Pancreas (tissue), 10 donors: ENCODE data around the gene NAIF1. TPM values are rescaled to one million over a fixed set of nuclear protein-coding genes. Genes with fewer than 3 reads are reported as not detected.
"Not testable (repeated sequence)": the region's sequence is repeated elsewhere in the genome, so short reads cannot be mapped to it uniquely, and the experiment has no call there.

Experiments used
- ATAC-seq, 4 donors: fragments of 200-7000 bp; cut with Tn5 transposase; one replicate each; pipeline versions ENCODE4 v1.8.0 to v1.9.1; 2020; ENCODE audit warnings: mild to moderate bottlenecking in 4 of 4, moderate library complexity in 4 of 4
- DNase-seq, 6 donors: peaks; one replicate each; pipeline ENCODE4 v3.0.0-alpha.2; 2020
- FAIRE-seq: peaks from 2 replicates; lab custom pipeline; 2012; peaks lifted over from hg19 to GRCh38; lab: Jason Lieb, UNC
- H3K27ac ChIP-seq, 4 donors: fragments of 200-600 bp; sonication (generic); 1 replicate in 3 of 4; 2 replicates in 1 of 4; pipeline versions ENCODE4 v1.5.0 to v1.8.0; 2020
- H3K27me3 ChIP-seq, 4 donors: fragments of 200-600 bp; one replicate each; pipeline ENCODE4 v1.8.0; 2021
- H3K36me3 ChIP-seq, 3 donors: fragments of 200-600 bp; sonication (generic) in 1 of 3; one replicate each; pipeline versions ENCODE4 v1.5.0 to v1.8.0; 2020 to 2021
- H3K4me1 ChIP-seq, 3 donors: fragments of 200-600 bp; one replicate each; pipeline ENCODE4 v1.8.0; 2021
- H3K4me3 ChIP-seq, 4 donors: fragments of 200-600 bp; sonication (generic) in 2 of 4; one replicate each; pipeline versions ENCODE4 v1.5.0 to v1.8.0; 2020 to 2021
- H3K9me3 ChIP-seq, 4 donors: fragments of 200-600 bp; one replicate each; pipeline ENCODE4 v1.8.0; 2021
- WGBS, 2 donors: extraction: QIAGEN DNeasy Blood & Tissue Kit; methylation state at CpG; one replicate each; pipeline ENCODE4 v1.1.7; 2013; 5-methylcytosine and 5-hydroxymethylcytosine counted together
- intact Hi-C, 3 donors: fragments of 100-400 bp; cut with DNase I; formaldehyde crosslinking; loops; one replicate each; pipeline versions ENCODE4 v1.11.1 to v1.14.2; 2022
- polyA plus RNA-seq, 2 donors: library from polyadenylated mRNA; stranded (reverse); fragments of 200-250 nt; gene quantifications; one replicate each; pipeline ENCODE4 v1.2.3, GENCODE V29; 2013
- total RNA-seq, 6 donors: library from RNA; stranded (reverse); fragmentation: NEBNext Ultra II Directional in 4 of 6; extraction: Animal tissue kit (Norgen Biotek cat#: 25700) in 4 of 6; gene quantifications; one replicate each; pipeline versions ENCODE4 v1.2.1 to v1.2.4, GENCODE V29; 2021 to 2023
- TF ChIP-seq, protein P1 (sequence below), 4 donors: fragments of 200-600 bp; sonication (generic) in 3 of 4; IDR thresholded peaks; one replicate each; pipeline versions ENCODE4 v1.5.0 to v1.8.0; 2021; ENCODE audit warnings: antibody characterized with exemption in 4 of 4
- donor health status: healthy with polysubstance abuse.
- donor health status: DM: no; HTN: no; CAD: no; lungs with moderate emphysema.
- donor health status: DM: no; HTN: no; CAD: no.
- donor health status: control.
- donor health status: control.
- donor health status: Bipolar disorder and iron deficiency.
- donor health status: DM: yes; HTN: yes; CAD: no.
- donor health status: DM: no; HTN: no; CAD: no.
- donor health status: DM: no; HTN: no; CAD: no.
- donor health status: DM: yes; HTN: yes; CAD: no.

The NAIF1 gene
- total and polyA plus RNA-seq, 8 donors: 3.0 to 6.8 (median 4.2) TPM

DNA sequence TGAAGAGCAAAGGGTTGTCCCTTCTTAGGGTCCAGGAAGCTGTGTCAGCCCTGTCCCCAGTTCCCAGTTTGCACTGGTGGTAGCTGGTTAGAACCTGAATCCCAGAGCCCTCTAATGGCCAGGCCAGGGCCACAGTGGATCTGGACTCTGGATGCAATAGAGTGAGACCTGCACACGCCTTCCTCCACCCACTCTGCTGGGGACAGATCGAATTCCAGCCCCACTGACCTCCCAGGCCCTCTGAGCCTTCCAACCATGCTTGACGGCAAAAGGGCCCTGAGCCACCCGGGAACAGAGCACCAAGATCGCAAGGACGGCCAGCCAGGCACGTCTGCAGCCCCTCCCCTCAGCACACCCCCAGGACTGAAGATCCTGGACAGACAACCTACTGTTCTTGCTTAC is 23.7 kb downstream of the NAIF1 start:
- 33 to 40% methylated on average over 7 of the region's 7 CpGs for WGBS, 2 donors
- no peaks in the 10 kb centered on the region for H3K36me3 ChIP-seq
- H3K27me3 ChIP-seq: no peaks in the 10 kb centered on the region
- H3K27ac ChIP-seq: peak overlapping the region in 3 of 4 donors; percentile 8 to 11 (median 10)
- DNase-seq: no peak
- no peaks in the 10 kb centered on the region for H3K9me3 ChIP-seq
- intact Hi-C loops: no loop called here
- peak in 3 of 4 donors; percentile 25 to 46 (median 46) for ATAC-seq
- H3K4me3 ChIP-seq: no peak overlapping the region
- TF ChIP-seq, protein P1, sequence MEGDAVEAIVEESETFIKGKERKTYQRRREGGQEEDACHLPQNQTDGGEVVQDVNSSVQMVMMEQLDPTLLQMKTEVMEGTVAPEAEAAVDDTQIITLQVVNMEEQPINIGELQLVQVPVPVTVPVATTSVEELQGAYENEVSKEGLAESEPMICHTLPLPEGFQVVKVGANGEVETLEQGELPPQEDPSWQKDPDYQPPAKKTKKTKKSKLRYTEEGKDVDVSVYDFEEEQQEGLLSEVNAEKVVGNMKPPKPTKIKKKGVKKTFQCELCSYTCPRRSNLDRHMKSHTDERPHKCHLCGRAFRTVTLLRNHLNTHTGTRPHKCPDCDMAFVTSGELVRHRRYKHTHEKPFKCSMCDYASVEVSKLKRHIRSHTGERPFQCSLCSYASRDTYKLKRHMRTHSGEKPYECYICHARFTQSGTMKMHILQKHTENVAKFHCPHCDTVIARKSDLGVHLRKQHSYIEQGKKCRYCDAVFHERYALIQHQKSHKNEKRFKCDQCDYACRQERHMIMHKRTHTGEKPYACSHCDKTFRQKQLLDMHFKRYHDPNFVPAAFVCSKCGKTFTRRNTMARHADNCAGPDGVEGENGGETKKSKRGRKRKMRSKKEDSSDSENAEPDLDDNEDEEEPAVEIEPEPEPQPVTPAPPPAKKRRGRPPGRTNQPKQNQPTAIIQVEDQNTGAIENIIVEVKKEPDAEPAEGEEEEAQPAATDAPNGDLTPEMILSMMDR (IDR thresholded peaks at IDR 0.05): no peak
- no peak for FAIRE-seq
- H3K4me1 ChIP-seq: no peaks in the 10 kb centered on the region

DNA sequence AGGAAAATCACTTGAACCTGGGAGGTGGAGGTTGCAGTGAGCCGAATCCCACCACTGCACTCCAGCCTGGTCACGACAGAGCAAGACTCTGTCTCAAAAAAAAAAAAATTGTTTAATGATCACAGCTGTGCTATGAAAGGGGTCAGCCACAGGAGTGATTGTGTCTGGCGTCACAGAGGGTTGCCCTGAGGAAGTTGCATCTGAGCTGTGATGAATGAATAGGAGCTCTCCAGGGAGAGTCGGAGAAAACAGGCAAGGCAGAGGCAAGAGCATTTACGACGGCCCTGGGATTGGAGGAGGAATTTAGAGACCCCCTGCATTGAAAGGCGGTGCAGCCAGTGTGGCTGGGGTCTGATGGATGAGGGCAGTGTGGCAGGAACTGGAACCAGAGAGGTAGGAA is 25.1 kb downstream of the NAIF1 start:
- intact Hi-C loops: no loop called here
- no peak for DNase-seq
- no peaks in the 10 kb centered on the region for H3K4me1 ChIP-seq

DNA sequence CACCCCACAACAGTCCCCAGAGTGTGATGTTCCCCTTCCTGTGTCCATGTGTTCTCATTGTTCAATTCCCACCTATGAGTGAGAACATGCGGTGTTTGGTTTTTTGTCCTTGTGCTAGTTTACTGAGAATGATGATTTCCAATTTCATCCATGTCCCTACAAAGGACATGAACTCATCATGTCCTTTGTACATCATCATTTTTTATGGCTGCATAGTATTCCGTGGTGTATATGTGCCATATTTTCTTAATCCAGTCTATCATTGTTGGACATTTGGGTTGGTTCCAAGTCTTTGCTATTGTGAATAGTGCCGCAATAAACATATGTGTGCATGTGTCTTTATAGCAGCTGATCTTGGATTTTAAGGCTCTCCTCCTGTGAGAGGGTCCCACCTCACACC is 26.3 kb downstream of the NAIF1 start:
- H3K4me1 ChIP-seq, H3K27me3 ChIP-seq, H3K9me3 ChIP-seq, FAIRE-seq, ATAC-seq, DNase-seq, H3K27ac ChIP-seq, H3K4me3 ChIP-seq, H3K36me3 ChIP-seq, intact Hi-C loops: not testable (repeated sequence)
- WGBS, 2 donors: 86 to 90% methylated on average over 2 to 3 of the region's 3 CpGs

More for the DNA sequence above, 25.1 kb downstream of the NAIF1 start:
- Histone ChIP-seq H3K36me3 (no peaks in the 10 kb centered on the region), H3K9me3 (no peaks in the 10 kb centered on the region), H3K27ac (no peak overlapping the region), H3K4me3 (no peak overlapping the region), H3K27me3 (no peaks in the 10 kb centered on the region)
- WGBS, 2 donors: 83 to 87% methylated on average over 7 of the region's 7 CpGs
- TF ChIP-seq, protein P1 (IDR thresholded peaks at IDR 0.05): no peak
- FAIRE-seq (no peak), ATAC-seq (no peak)

DNA sequence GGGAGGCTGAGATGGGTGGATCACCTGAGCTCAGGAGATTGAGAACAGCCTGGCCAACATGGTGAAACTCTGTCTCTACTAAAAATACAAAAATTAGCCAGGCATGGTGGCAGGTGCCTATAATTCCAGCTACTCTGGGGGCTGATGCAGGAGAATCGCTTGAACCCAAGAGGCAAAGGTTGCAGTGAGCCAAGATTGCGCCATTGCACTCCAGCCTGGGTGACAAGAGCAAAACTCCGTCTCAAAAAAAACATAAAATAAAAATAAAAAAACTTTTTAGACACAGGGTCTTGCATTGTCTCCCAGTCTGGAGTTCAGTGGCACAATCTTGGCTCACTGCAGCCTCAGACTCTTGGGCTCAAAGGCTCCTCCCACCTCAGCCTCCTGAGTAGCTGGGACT is 30.6 kb downstream of the NAIF1 start:
- H3K4me1 ChIP-seq, H3K36me3 ChIP-seq, H3K27me3 ChIP-seq, ATAC-seq, DNase-seq, H3K27ac ChIP-seq, H3K9me3 ChIP-seq, FAIRE-seq, H3K4me3 ChIP-seq: not testable (repeated sequence)
- WGBS, 2 donors: 83 to 87% methylated on average over 3 of the region's 3 CpGs
- intact Hi-C loops: loop anchor here in 2 of 3 donors (5.0 kb wide), 1 partner anchor 94 kb away; no protein-coding TSS in a partner anchor

DNA sequence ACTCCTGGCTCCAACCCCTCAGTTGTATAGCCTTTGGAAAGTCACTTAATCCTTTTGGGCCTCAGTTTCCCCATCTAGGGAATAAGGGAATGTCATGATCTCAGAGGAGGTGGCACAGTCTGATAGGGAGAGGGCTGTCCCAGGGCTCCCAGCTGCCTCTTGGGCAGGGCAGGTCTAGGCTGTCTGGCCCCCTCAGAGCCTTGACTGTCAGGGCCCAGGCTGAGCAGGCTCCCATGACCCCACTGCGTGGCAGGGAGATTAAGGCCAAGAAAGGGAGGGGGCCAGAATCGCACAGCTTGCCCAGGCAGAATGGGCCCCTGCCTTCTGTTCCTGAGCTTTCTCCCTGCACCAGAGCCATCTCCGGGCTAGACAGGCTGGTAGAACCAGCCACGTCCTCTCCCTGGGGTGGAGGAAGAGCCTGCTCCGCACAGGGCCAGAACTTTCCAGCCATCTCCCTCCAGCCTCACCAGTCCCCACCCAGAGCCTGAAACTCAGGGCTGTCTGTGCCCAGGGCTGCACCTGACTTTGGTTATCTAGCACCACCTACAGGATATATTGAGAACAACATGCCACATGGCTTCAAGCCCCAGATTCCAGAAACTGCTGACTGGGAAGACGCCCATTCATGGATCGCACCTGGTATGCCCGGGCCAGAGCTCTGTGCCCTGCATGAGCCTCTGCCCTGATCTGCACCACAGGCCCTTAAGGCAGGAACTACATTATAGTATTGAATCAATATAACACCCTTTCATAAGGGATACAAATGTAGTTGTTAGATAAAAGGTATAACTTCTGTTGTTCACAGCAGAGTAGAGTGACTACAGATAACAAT is 32.1 kb downstream of the NAIF1 start:
- TF ChIP-seq, protein P1 (IDR thresholded peaks at IDR 0.05): peak; percentile 71 to 86 (median 82)
- Histone ChIP-seq H3K27ac (no peak overlapping the region), H3K4me3 (no peak overlapping the region), H3K9me3 (no peaks in the 10 kb centered on the region), H3K27me3 (no peaks in the 10 kb centered on the region), H3K36me3 (no peaks in the 10 kb centered on the region), H3K4me1 (no peaks in the 10 kb centered on the region)
- peak; percentile 60 to 82 (median 70) for DNase-seq
- 21 to 34% methylated on average over 6 to 8 of the region's 8 CpGs for WGBS, 2 donors
- no peak for FAIRE-seq
- peak; percentile 95 to 100 (median 98) for ATAC-seq
- intact Hi-C loops: loop anchor here in 2 of 3 donors (5.0 kb wide), 1 partner anchor 93 kb away; no protein-coding TSS in a partner anchor

DNA sequence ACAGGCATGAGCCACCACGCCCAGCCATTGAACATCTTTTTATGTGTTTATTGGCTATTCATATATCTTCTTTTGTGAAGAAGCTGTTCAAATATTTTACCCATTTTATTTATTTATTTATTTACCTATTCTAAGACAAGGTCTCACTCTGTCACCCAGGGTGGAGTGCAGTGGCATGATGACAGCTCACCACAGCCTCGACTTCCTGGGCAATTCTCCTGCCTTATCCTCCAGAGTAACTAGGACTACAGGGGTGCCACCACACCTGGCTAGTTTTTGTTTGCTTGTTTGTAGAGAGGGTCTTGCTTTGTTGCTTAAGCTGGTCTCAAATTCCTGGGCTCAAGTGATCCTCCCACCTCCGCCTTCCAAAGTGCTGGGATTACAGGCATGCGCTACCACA is 33.5 kb downstream of the NAIF1 start:
- Histone ChIP-seq H3K36me3 (no peaks in the 10 kb centered on the region), H3K27me3 (no peaks in the 10 kb centered on the region), H3K4me3 (no peak overlapping the region), H3K27ac (no peak overlapping the region), H3K4me1 (no peaks in the 10 kb centered on the region), H3K9me3 (no peaks in the 10 kb centered on the region)
- WGBS, 2 donors: 87 to 94% methylated on average over 4 of the region's 4 CpGs
- TF ChIP-seq, protein P1 (IDR thresholded peaks at IDR 0.05): no peak
- DNase-seq (no peak), FAIRE-seq (no peak), ATAC-seq (no peak)
- intact Hi-C loops: no loop called here
